WTC11 (cell line): ENCODE results near the gene NKX6-1. TPM values are rescaled to one million over a fixed set of nuclear protein-coding genes. Genes with fewer than 3 reads are reported as not detected.

ENCODE experiments used
- ATAC-seq: fragments of 200-7000 bp; cut with Tn5 transposase; 2 replicates; pipeline ENCODE4 v1.10.0; 2021; ENCODE audit warnings: mild to moderate bottlenecking, moderate library complexity
- CTCF ChIA-PET: fragments of 300-600 bp; sonication (Branson Sonifier 250); formaldehyde crosslinking; loops from one replicate; lab custom pipeline; 2021; ENCODE audit warnings: antibody characterized with exemption; lab: Charles Lee
- POLR2A ChIA-PET: fragments of 350-600 bp; sonication (Branson Sonifier 250); formaldehyde crosslinking; loops from one replicate; lab custom pipeline; 2021; ENCODE audit warnings: antibody characterized with exemption; lab: Charles Lee
- DNase-seq: peaks from one replicate; pipeline ENCODE4 v3.0.0; 2021; ENCODE audit warnings: low spot score
- H3K27ac Mint-ChIP-seq: 2 replicates; pipeline ENCODE4 v1.8.0; 2021; ENCODE audit warnings: mixed read lengths
- H3K27me3 Mint-ChIP-seq: 2 replicates; pipeline ENCODE4 v1.8.0; 2021; ENCODE audit warnings: low read depth, mild to moderate bottlenecking, moderate library complexity, mixed read lengths
- H3K36me3 Mint-ChIP-seq: 2 replicates; pipeline ENCODE4 v1.8.0; 2021; ENCODE audit warnings: mixed read lengths
- H3K4me1 Mint-ChIP-seq: 2 replicates; pipeline ENCODE4 v1.8.0; 2022; ENCODE audit warnings: mixed read lengths
- H3K4me3 Mint-ChIP-seq: 2 replicates; pipeline ENCODE4 v1.8.0; 2021; ENCODE audit warnings: mild to moderate bottlenecking, moderate library complexity, mixed read lengths
- H3K9me3 Mint-ChIP-seq: 2 replicates; pipeline ENCODE4 v1.8.0; 2021; ENCODE audit warnings: mixed read lengths
- ATF1 ChIP-seq: sonication (generic); formaldehyde crosslinking; IDR thresholded peaks from 2 replicates; pipeline ENCODE4 v1.8.1; 2023; ENCODE audit warnings: mild to moderate bottlenecking, moderate library complexity, missing genetic modification reagents
- ATF3 ChIP-seq: sonication (generic); formaldehyde crosslinking; conservative IDR thresholded peaks from 2 replicates; pipeline ENCODE4 v1.8.1; 2022; ENCODE audit warnings: mild to moderate bottlenecking, missing genetic modification reagents
- CREM ChIP-seq: sonication (generic); formaldehyde crosslinking; IDR thresholded peaks from 2 replicates; pipeline ENCODE4 v1.8.1; 2022; ENCODE audit warnings: mild to moderate bottlenecking, missing genetic modification reagents, moderate library complexity
- CTCF ChIP-seq: fragments of 200-600 bp; IDR thresholded peaks from 2 replicates; pipeline ENCODE4 v1.8.0; 2022; ENCODE audit warnings: antibody characterized with exemption
- GRHL2 ChIP-seq: fragments of 250-450 bp; sonication (Bioruptor Pico); IDR thresholded peaks from 2 replicates; pipeline ENCODE4 v1.8.0; 2022; ENCODE audit warnings: mild to moderate bottlenecking, moderate library complexity; ENCODE audit not compliant: insufficient replicate concordance, severe bottlenecking
- HMGA2 ChIP-seq: fragments of 250-450 bp; sonication (Bioruptor Pico); IDR thresholded peaks from 2 replicates; pipeline ENCODE4 v1.4.0; 2021; ENCODE audit warnings: mild to moderate bottlenecking, moderate library complexity
- JAZF1 ChIP-seq: fragments of 250-450 bp; sonication (Bioruptor Pico); IDR thresholded peaks from 2 replicates; pipeline ENCODE4 v1.9.0; 2021; ENCODE audit warnings: moderate library complexity, mild to moderate bottlenecking, inconsistent platforms
- KAT7 ChIP-seq: sonication (generic); formaldehyde crosslinking; IDR thresholded peaks from 2 replicates; pipeline ENCODE4 v1.8.1; 2023; ENCODE audit warnings: missing genetic modification reagents, mild to moderate bottlenecking, borderline replicate concordance
- MYBL2 ChIP-seq: sonication (generic); formaldehyde crosslinking; IDR thresholded peaks from 2 replicates; pipeline ENCODE4 v1.8.1; 2023; ENCODE audit warnings: mild to moderate bottlenecking, moderate library complexity, missing genetic modification reagents
- OVOL2 ChIP-seq: fragments of 250-450 bp; sonication (Bioruptor Pico); IDR thresholded peaks from 2 replicates; pipeline ENCODE4 v1.9.0; 2021; ENCODE audit warnings: mild to moderate bottlenecking, borderline replicate concordance
- PRDM15 ChIP-seq: sonication (generic); formaldehyde crosslinking; IDR thresholded peaks from 2 replicates; pipeline ENCODE4 v1.8.0; 2022; ENCODE audit warnings: missing genetic modification reagents
- SP1 ChIP-seq: sonication (generic); formaldehyde crosslinking; conservative IDR thresholded peaks from 2 replicates; pipeline ENCODE4 v1.8.1; 2022; ENCODE audit warnings: missing genetic modification reagents
- USF1 ChIP-seq: sonication (generic); formaldehyde crosslinking; IDR thresholded peaks from 2 replicates; pipeline ENCODE4 v1.8.0; 2022; ENCODE audit warnings: mild to moderate bottlenecking, missing genetic modification reagents
- ZNF121 ChIP-seq: sonication (generic); formaldehyde crosslinking; IDR thresholded peaks from 2 replicates; pipeline ENCODE4 v1.8.0; 2023; ENCODE audit warnings: missing genetic modification reagents
- ZNF232 ChIP-seq: sonication (generic); formaldehyde crosslinking; IDR thresholded peaks from 2 replicates; pipeline ENCODE4 v1.8.0; 2022; ENCODE audit warnings: mild to moderate bottlenecking, missing genetic modification reagents
- ZNF416 ChIP-seq: fragments of 250-450 bp; sonication (Bioruptor Pico); IDR thresholded peaks from 2 replicates; pipeline ENCODE4 v1.9.0; 2021; ENCODE audit warnings: mild to moderate bottlenecking, inconsistent platforms
- ZNF425 ChIP-seq: fragments of 250-450 bp; sonication (Bioruptor Pico); conservative IDR thresholded peaks from 2 replicates; pipeline ENCODE4 v1.9.0; 2021; ENCODE audit warnings: mild to moderate bottlenecking
- ZSCAN18 ChIP-seq: fragments of 250-450 bp; sonication (Bioruptor Pico); IDR thresholded peaks from 2 replicates; pipeline ENCODE4 v2.1.2; 2022; ENCODE audit warnings: mild to moderate bottlenecking, moderate library complexity
- total RNA-seq: library from RNA; stranded (reverse); gene quantifications from 3 replicates; pipeline ENCODE4 v1.2.3, GENCODE V29; 2021
- TF ChIP-seq, protein P1 (sequence below): sonication (generic); formaldehyde crosslinking; IDR thresholded peaks from 2 replicates; pipeline ENCODE4 v1.8.1; 2023; ENCODE audit warnings: mild to moderate bottlenecking, missing genetic modification reagents
- TF ChIP-seq, protein P2 (sequence below): sonication (generic); formaldehyde crosslinking; IDR thresholded peaks from 2 replicates; pipeline ENCODE4 v1.8.1; 2022; ENCODE audit warnings: mild to moderate bottlenecking, moderate library complexity, missing genetic modification reagents

The NKX6-1 gene
- total RNA-seq, 1 experiment from 2014 or later: 0.09 TPM

- Mint-ChIP-seq H3K27me3 (no peaks in the 10 kb centered on the region), H3K9me3 (no peaks in the 10 kb centered on the region), H3K27ac (no peak overlapping the region), H3K4me3 (no peak overlapping the region), H3K4me1 (peaks cover 7% of the 10 kb centered on the region), H3K36me3 (0 out of 2 replicates have a peak, but pooled peaks cover 3% of the 10 kb centered on the region)
- ATAC-seq: no peak
- ChIA-PET CTCF (interaction anchor here (0.6 kb wide), 2 partner anchors 757 to 1050 kb away, joined by 3 read pairs; no protein-coding TSS in a partner anchor), POLR2A (no interaction called here)
- TF ChIP-seq PRDM15 (no peak), CTCF (no peak), HMGA2 (CRISPR knock-in tag) (no peak), ZNF416 (CRISPR knock-in tag) (no peak), ATF3 (CRISPR knock-in tag) (no peak), ZNF232 (CRISPR knock-in tag) (no peak), GRHL2 (CRISPR knock-in tag) (no peak), KAT7 (CRISPR knock-in tag) (no peak), CREM (no peak), ATF1 (CRISPR knock-in tag) (no peak), USF1 (CRISPR knock-in tag) (no peak), MYBL2 (CRISPR knock-in tag) (no peak), ZNF425 (CRISPR knock-in tag) (no peak), ZNF121 (CRISPR knock-in tag) (no peak), SP1 (no peak), ZSCAN18 (CRISPR knock-in tag) (no peak), OVOL2 (no peak), JAZF1 (CRISPR knock-in tag) (no peak)
- TF ChIP-seq, protein P1, sequence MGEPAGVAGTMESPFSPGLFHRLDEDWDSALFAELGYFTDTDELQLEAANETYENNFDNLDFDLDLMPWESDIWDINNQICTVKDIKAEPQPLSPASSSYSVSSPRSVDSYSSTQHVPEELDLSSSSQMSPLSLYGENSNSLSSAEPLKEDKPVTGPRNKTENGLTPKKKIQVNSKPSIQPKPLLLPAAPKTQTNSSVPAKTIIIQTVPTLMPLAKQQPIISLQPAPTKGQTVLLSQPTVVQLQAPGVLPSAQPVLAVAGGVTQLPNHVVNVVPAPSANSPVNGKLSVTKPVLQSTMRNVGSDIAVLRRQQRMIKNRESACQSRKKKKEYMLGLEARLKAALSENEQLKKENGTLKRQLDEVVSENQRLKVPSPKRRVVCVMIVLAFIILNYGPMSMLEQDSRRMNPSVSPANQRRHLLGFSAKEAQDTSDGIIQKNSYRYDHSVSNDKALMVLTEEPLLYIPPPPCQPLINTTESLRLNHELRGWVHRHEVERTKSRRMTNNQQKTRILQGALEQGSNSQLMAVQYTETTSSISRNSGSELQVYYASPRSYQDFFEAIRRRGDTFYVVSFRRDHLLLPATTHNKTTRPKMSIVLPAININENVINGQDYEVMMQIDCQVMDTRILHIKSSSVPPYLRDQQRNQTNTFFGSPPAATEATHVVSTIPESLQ (CRISPR knock-in tag): no peak
- TF ChIP-seq, protein P2, sequence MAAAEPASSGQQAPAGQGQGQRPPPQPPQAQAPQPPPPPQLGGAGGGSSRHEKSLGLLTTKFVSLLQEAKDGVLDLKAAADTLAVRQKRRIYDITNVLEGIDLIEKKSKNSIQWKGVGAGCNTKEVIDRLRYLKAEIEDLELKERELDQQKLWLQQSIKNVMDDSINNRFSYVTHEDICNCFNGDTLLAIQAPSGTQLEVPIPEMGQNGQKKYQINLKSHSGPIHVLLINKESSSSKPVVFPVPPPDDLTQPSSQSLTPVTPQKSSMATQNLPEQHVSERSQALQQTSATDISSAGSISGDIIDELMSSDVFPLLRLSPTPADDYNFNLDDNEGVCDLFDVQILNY: no peak
- DNase-seq: no peak
These were observed 28.3 kb upstream of the NKX6-1 start for GRCh38 chr4:84527391-84527790.
